ENCODE data around the gene SLC27A5. TPM values are rescaled to one million over a fixed set of nuclear protein-coding genes. Genes with fewer than 3 reads are reported as not detected.

The SLC27A5 gene
- total and polyA plus RNA-seq, 2 of the 13 experiments (the other 11 are each of a cell fraction or from before 2014, with no cell fraction given): 30.3 to 40.2 TPM

DNA sequence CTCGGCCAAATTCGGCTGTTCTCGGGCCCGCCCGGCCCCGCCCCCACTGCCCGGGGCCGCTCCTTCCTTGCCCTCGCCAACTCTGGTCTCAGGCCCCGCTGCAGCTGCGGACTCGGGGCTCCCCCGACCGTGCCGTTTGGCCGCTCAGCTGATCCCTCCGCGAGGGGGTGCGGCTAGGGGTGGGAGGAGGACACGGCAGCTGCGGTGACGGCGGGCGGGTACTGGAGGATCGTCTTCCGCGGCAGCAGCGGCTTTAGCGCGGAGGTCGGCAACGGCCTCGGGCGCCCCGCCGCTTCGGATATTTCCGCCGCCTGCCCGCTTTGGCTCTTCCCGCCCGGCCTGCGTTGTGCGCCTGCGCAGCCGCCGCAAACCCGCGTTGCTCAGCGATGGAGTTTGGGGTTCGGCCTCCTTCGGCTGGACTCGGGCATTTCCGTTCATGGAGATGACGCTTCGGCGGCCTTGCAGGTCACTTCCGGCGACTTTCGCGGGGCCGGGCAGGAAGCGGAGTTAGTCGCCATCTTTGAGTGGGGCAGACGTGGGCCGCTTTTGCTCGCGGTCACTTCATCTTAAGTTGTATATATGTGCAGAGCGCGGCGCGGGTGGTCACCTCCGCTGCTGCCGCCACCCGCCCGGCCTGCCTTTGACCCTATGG is 47.0 kb upstream of the SLC27A5 start (continued):
- TF ChIP-seq YY1 (IDR thresholded peaks at IDR 0.05; ENCODE audit: insufficient read depth, insufficient replicate concordance, low read depth, low read length) (peak; percentile 97), ZMYM4 (CRISPR knock-in tag; IDR thresholded peaks at IDR 0.05) (0 out of 2 replicates have a peak, but pooled peaks have one; percentile 51), STAG1 (CRISPR knock-in tag; IDR thresholded peaks at IDR 0.05) (peak; percentile 27; the same call in 1 of the 2 replicates), HCFC1 (IDR thresholded peaks at IDR 0.05; ENCODE audit: low read depth, low read length) (peak; percentile 66; the same call in 1 of the 2 replicates), SPEN (CRISPR knock-in tag; IDR thresholded peaks at IDR 0.05; ENCODE audit: low read depth) (peak; percentile 94), ZNF24 (IDR thresholded peaks at IDR 0.05) (no peak), POLR2G (IDR thresholded peaks at IDR 0.05; ENCODE audit: low read depth, low read length) (peak; percentile 64), ARNTL (CRISPR knock-in tag; IDR thresholded peaks at IDR 0.05) (no peak), HHEX (CRISPR knock-in tag; IDR thresholded peaks at IDR 0.05) (no peak), MAF1 (CRISPR knock-in tag; IDR thresholded peaks at IDR 0.05; ENCODE audit: borderline replicate concordance) (peak; percentile 70; the same call in 1 of the 2 replicates), ZNF562 (CRISPR knock-in tag; IDR thresholded peaks at IDR 0.05; ENCODE audit: borderline replicate concordance) (no peak), SNRNP70 (IDR thresholded peaks at IDR 0.05; ENCODE audit: low read depth, low read length) (no peak), KLF9 (CRISPR knock-in tag; IDR thresholded peaks at IDR 0.05; ENCODE audit: low read depth) (no peak)
- TF ChIP-seq, protein P1, sequence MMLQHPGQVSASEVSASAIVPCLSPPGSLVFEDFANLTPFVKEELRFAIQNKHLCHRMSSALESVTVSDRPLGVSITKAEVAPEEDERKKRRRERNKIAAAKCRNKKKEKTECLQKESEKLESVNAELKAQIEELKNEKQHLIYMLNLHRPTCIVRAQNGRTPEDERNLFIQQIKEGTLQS (CRISPR knock-in tag; IDR thresholded peaks at IDR 0.05): no peak
- TF ChIP-seq, protein P2, sequence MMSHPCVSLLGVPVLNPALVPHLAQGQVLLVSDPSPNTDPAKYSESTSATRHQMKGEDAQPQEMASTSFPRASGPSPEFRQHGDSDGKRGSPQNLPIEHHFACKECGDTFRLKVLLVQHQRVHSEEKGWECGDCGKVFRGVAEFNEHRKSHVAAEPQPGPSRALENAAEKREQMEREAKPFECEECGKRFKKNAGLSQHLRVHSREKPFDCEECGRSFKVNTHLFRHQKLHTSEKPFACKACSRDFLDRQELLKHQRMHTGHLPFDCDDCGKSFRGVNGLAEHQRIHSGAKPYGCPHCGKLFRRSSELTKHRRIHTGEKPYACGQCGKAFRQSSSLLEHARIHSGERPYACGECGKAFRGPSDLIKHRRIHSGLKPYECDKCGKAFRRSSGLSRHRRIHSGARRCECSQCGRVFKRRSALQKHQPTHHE (CRISPR knock-in tag; IDR thresholded peaks at IDR 0.05; ENCODE audit: borderline replicate concordance): peak; percentile 77; the same call in 1 of the 2 replicates
- TF ChIP-seq, protein P3, sequence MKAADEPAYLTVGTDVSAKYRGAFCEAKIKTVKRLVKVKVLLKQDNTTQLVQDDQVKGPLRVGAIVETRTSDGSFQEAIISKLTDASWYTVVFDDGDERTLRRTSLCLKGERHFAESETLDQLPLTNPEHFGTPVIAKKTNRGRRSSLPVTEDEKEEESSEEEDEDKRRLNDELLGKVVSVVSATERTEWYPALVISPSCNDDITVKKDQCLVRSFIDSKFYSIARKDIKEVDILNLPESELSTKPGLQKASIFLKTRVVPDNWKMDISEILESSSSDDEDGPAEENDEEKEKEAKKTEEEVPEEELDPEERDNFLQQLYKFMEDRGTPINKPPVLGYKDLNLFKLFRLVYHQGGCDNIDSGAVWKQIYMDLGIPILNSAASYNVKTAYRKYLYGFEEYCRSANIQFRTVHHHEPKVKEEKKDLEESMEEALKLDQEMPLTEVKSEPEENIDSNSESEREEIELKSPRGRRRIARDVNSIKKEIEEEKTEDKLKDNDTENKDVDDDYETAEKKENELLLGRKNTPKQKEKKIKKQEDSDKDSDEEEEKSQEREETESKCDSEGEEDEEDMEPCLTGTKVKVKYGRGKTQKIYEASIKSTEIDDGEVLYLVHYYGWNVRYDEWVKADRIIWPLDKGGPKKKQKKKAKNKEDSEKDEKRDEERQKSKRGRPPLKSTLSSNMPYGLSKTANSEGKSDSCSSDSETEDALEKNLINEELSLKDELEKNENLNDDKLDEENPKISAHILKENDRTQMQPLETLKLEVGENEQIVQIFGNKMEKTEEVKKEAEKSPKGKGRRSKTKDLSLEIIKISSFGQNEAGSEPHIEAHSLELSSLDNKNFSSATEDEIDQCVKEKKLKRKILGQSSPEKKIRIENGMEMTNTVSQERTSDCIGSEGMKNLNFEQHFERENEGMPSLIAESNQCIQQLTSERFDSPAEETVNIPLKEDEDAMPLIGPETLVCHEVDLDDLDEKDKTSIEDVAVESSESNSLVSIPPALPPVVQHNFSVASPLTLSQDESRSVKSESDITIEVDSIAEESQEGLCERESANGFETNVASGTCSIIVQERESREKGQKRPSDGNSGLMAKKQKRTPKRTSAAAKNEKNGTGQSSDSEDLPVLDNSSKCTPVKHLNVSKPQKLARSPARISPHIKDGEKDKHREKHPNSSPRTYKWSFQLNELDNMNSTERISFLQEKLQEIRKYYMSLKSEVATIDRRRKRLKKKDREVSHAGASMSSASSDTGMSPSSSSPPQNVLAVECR (CRISPR knock-in tag; IDR thresholded peaks at IDR 0.05; ENCODE audit: borderline replicate concordance): peak; percentile 64; the same call in 1 of the 2 replicates
- TF ChIP-seq, protein P4, sequence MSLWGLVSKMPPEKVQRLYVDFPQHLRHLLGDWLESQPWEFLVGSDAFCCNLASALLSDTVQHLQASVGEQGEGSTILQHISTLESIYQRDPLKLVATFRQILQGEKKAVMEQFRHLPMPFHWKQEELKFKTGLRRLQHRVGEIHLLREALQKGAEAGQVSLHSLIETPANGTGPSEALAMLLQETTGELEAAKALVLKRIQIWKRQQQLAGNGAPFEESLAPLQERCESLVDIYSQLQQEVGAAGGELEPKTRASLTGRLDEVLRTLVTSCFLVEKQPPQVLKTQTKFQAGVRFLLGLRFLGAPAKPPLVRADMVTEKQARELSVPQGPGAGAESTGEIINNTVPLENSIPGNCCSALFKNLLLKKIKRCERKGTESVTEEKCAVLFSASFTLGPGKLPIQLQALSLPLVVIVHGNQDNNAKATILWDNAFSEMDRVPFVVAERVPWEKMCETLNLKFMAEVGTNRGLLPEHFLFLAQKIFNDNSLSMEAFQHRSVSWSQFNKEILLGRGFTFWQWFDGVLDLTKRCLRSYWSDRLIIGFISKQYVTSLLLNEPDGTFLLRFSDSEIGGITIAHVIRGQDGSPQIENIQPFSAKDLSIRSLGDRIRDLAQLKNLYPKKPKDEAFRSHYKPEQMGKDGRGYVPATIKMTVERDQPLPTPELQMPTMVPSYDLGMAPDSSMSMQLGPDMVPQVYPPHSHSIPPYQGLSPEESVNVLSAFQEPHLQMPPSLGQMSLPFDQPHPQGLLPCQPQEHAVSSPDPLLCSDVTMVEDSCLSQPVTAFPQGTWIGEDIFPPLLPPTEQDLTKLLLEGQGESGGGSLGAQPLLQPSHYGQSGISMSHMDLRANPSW (CRISPR knock-in tag; IDR thresholded peaks at IDR 0.05; ENCODE audit: borderline replicate concordance): no peak
- TF ChIP-seq, protein P5, sequence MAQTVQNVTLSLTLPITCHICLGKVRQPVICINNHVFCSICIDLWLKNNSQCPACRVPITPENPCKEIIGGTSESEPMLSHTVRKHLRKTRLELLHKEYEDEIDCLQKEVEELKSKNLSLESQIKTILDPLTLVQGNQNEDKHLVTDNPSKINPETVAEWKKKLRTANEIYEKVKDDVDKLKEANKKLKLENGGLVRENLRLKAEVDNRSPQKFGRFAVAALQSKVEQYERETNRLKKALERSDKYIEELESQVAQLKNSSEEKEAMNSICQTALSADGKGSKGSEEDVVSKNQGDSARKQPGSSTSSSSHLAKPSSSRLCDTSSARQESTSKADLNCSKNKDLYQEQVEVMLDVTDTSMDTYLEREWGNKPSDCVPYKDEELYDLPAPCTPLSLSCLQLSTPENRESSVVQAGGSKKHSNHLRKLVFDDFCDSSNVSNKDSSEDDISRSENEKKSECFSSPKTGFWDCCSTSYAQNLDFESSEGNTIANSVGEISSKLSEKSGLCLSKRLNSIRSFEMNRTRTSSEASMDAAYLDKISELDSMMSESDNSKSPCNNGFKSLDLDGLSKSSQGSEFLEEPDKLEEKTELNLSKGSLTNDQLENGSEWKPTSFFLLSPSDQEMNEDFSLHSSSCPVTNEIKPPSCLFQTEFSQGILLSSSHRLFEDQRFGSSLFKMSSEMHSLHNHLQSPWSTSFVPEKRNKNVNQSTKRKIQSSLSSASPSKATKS (CRISPR knock-in tag; IDR thresholded peaks at IDR 0.05): no peak

Measured in HepG2 (cell line).